Panc1 (cell line): ENCODE results near the gene FAM156B. TPM values are rescaled to one million over a fixed set of nuclear protein-coding genes. Genes with fewer than 3 reads are reported as not detected.
A peak's percentile ranks its signal among the peaks of the same experiment; 100 is the strongest.
"Not testable (repeated sequence)": the region's sequence is repeated elsewhere in the genome, so short reads cannot be mapped to it uniquely, and the experiment has no call there.

Experiments used
- ATAC-seq: fragments of 200-7000 bp; cut with Tn5 transposase; 2 replicates; pipeline ENCODE4 v1.9.1; 2020; ENCODE audit warnings: mild to moderate bottlenecking, moderate library complexity
- Bru-seq: library from RNA; stranded (reverse); fragments of 400-500 nt; gene quantifications from one replicate; lab custom pipeline; 2021; lab: Mats Ljungman, UMichigan
- BruChase-seq, 2 experiments: library from RNA; stranded (reverse); fragments of 400-500 nt; gene quantifications; one replicate each; lab custom pipeline; 2021; lab: Mats Ljungman, UMichigan
- BruUV-seq: library from RNA; stranded (reverse); fragments of 400-500 nt; replicated peaks from 2 replicates; lab custom pipeline; 2021; lab: Mats Ljungman, UMichigan
- CTCF ChIA-PET: fragments of 300-600 bp; sonication (Branson Sonifier 250); formaldehyde crosslinking; loops from one replicate; lab custom pipeline; 2022; ENCODE audit warnings: antibody characterized with exemption; lab: Charles Lee
- POLR2A ChIA-PET: fragments of 300-600 bp; sonication (Branson Sonifier 250); formaldehyde crosslinking; loops from one replicate; lab custom pipeline; 2022; ENCODE audit warnings: antibody characterized with exemption; lab: Charles Lee
- DNase-seq: peaks from one replicate; pipeline ENCODE4 v3.0.0-alpha.2; 2010; ENCODE audit warnings: low read depth, low spot score
- H3K27ac ChIP-seq: 2 replicates; pipeline ENCODE4 v1.5.1; 2011; ENCODE audit warnings: mild to moderate bottlenecking, low read length, inconsistent platforms
- H3K27me3 ChIP-seq: fragments of 200-500 bp; sonication (Bioruptor generic); 2 replicates; pipeline ENCODE4 v1.6.0; 2014; ENCODE audit warnings: low read length, inconsistent platforms; ENCODE audit not compliant: control insufficient read depth, insufficient read depth
- H3K36me3 ChIP-seq: fragments of 200-500 bp; sonication (Bioruptor generic); 2 replicates; pipeline ENCODE4 v1.5.1; 2014; ENCODE audit warnings: inconsistent platforms, mild to moderate bottlenecking, low read length, moderate library complexity; ENCODE audit not compliant: control insufficient read depth, insufficient read depth
- H3K4me1 ChIP-seq: 2 replicates; pipeline ENCODE4 v1.5.1; 2011; ENCODE audit warnings: inconsistent platforms, mild to moderate bottlenecking, low read length, moderate library complexity; ENCODE audit not compliant: control insufficient read depth, insufficient read depth
- H3K4me3 ChIP-seq, 2 experiments: 2 replicates each; pipeline ENCODE4 v1.5.1; 2011 to 2012; ENCODE audit warnings: low read depth in 2 of 2, low read length in 2 of 2, mild to moderate bottlenecking in 2 of 2, inconsistent platforms in 1 of 2, moderate library complexity in 1 of 2
- H3K9me3 ChIP-seq: fragments of 200-500 bp; sonication (Bioruptor generic); 2 replicates; pipeline ENCODE4 v1.5.1; 2014; ENCODE audit warnings: low read depth, mild to moderate bottlenecking, inconsistent platforms, low read length, moderate library complexity; ENCODE audit not compliant: control insufficient read depth, insufficient read depth
- POLR2AphosphoS5 ChIP-seq: IDR thresholded peaks from 2 replicates; pipeline ENCODE4 v1.6.1; 2012; ENCODE audit warnings: mild to moderate bottlenecking, low read depth, low read length, moderate library complexity
- SIN3A ChIP-seq: IDR thresholded peaks from 2 replicates; pipeline ENCODE4 v1.6.1; 2012; ENCODE audit warnings: low read depth, mild to moderate bottlenecking, low read length, moderate library complexity, borderline replicate concordance; ENCODE audit not compliant: insufficient read depth
- TCF7L2 ChIP-seq: IDR thresholded peaks from 2 replicates; pipeline ENCODE4 v1.6.1; 2011; ENCODE audit warnings: mild to moderate bottlenecking, low read depth, low read length, inconsistent platforms
- in situ Hi-C: cut with HindIII; loops from 2 replicates; pipeline ENCODE4 v1.10.0; 2016; ENCODE audit warnings: low sequenced_read_pairs, low pct_unique_long_range_greater_than_20kb
- intact Hi-C: fragments of 100-400 bp; cut with micrococcal nuclease; formaldehyde crosslinking; loops from one replicate; pipeline ENCODE4 v1.10.0; 2022; ENCODE audit not compliant: unreplicated experiment
- long read RNA-seq: library from polyadenylated mRNA; unstranded; transcript quantifications from one replicate; pipeline ENCODE4 v2.0.0, GENCODE V29; 2021; ENCODE audit not compliant: unreplicated experiment
- polyA plus RNA-seq: library from polyadenylated mRNA; unstranded; fragments of >200 nt; gene quantifications from one replicate; pipeline ENCODE4 v1.2.1, GENCODE V29; 2012; ENCODE audit warnings: missing spikeins; ENCODE audit not compliant: insufficient read length
- total RNA-seq: library from RNA; stranded (reverse); gene quantifications from one replicate; pipeline ENCODE4 v1.2.1, GENCODE V29; 2021; ENCODE audit not compliant: unreplicated experiment
- TF ChIP-seq, protein P1 (sequence below): fragments of 450-650 bp; IDR thresholded peaks from 2 replicates; pipeline ENCODE4 v1.5.1; 2017; ENCODE audit warnings: mild to moderate bottlenecking
- TF ChIP-seq, protein P2 (sequence below), 2 experiments: IDR thresholded peaks; 2 replicates each; pipeline ENCODE4 v1.6.1; 2011 to 2012; ENCODE audit warnings: low read depth in 2 of 2, control low read depth in 1 of 2, low read length in 1 of 2, mild to moderate bottlenecking in 1 of 2, moderate library complexity in 1 of 2; ENCODE audit not compliant: insufficient read depth in 1 of 2

The FAM156B gene, protein sequence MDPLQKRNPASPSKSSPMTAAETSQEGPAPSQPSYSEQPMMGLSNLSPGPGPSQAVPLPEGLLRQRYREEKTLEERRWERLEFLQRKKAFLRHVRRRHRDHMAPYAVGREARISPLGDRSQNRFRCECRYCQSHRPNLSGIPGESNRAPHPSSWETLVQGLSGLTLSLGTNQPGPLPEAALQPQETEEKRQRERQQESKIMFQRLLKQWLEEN
- total RNA-seq, result 13.0 TPM
- polyA plus RNA-seq, result 14.0 TPM
- Bru-seq, nascent RNA, result percentile 19 among the genes with signal in this experiment
- BruChase-seq, experiment 1, labeled RNA remaining after a 2-hour chase, result percentile 20 among the genes with signal in this experiment
- percentile 17 among the genes with signal in this experiment for BruChase-seq, experiment 2, labeled RNA remaining after a 6-hour chase
- long read RNA-seq, transcript FAM156B-201 (3 exons, 2,537 nt), result major isoform, 10 of 35 reads
- long read RNA-seq, transcript FAM156B-203 (4 exons, 2,942 nt), result minor isoform, 7 of 35 reads
- long read RNA-seq, partial matches to known transcripts, result 14 of 35 reads
- long read RNA-seq, other reads (novel, unspliced or antisense), result 4 of 35 reads

DNA sequence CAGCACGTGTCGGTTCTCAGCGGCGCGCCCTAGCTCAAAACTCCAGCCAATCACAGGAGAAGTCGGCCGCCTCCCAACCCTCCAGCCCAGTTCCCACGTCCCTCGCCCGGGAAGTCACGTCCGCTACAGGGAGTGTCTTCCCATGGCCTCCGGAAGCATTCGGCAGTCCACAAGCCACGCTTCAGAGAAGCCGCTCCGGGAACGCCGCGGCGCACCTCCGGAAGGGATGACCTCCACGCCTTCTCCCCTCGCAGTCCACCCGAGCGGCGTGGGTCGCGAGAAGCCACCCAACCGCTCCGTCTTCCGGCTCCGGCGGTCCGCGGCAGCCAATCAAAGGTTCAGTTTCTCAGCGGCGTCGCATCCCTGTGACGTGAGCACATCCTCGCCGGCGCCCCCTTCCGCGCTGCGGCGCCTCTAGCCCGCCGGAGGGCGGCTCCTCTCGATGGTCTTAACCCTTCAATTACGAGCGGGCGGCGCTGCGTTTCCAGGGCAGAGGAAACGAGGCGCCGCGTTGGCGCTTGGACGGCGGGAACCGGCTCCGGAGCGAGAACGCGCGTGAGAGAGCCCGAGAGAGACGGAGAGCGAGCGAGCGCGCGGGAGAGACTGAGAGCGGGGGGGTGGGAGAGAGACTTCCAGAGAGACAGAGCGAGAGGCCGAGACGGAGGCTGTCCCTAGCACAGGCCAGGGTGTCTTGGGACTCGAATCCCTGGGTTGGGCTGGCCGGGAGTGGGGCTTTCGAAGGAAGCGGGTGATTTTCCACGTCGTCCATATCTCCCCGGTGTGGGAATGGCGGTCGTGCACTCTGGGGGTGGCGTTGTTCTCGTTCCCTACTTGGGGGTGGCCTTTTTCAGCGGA lies at the start of gene FAM156B:
FAM156B (plus strand) TSS at position 476 of the 855 bp plus-strand sequence. CDS start 9,896 bp downstream, outside the sequence.
- ATAC-seq, result peak; percentile 93
- POLR2A ChIA-PET, H3K4me3 ChIP-seq, CTCF ChIA-PET, in situ Hi-C loops, intact Hi-C loops, H3K4me1 ChIP-seq, H3K9me3 ChIP-seq, H3K27me3 ChIP-seq, DNase-seq, BruUV-seq, H3K36me3 ChIP-seq, H3K27ac ChIP-seq: not testable (repeated sequence)

DNA sequence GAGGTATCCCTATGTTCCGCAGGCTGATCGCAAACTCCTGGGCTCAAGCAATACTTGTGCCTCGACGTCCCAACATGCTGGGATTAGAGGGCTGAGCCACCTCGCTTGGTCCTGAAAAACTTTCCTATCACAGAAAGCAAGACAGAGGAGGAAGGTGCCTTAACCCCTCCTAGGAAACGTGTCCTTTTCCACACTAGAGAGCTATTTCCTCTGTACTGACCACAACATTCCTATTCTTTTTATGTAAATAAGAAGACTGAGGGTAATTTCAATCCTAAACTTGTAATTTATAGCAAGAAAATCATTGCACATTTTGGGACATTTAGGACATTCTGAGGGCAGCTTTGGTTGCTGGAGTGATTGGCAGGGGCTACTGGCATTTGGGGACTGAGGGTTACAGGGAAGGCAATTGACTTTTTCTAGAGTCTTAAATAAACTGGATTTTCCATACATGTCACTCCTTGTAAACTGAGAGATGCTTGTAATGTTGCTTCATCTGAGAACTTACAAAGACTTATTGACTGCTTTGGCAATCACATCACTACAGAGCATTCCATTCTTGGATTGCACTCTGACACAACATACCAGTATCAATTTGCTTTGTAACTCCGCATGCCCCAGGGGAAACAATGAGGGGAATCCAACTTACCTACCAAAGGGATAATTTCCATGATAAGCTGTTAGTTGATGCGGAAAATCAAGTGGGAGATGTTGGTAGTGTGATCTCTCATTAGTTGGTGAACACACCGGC lies 44.8 kb upstream of the FAM156B start:
- no peak overlapping the region for H3K27ac ChIP-seq

DNA sequence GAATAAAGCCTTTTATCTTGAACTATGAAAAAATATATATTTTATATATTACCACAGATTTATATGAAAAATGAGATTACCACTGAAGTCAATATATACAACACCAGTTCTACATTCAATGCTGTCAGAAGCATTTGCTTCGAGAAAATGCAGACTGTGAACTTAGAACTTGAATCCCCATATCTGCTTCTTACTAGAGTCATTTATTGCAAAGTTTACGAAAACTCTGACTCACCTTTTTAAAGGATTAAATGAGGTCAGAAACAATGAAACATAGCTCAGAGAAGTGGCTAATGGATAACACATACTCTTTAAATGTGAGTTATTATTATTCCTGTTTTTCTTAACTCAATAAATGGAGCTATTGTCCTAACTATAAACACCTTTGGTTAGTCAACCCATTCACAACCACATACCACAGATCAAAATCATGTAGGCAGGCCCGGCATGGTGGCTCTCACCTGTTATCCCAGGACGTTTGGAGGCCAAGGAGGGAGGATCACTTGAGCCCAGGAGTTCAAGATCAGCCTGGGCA lies 40.1 kb upstream of the FAM156B start:
- intact Hi-C loops, POLR2A ChIA-PET, DNase-seq, H3K4me1 ChIP-seq, H3K27me3 ChIP-seq, in situ Hi-C loops, H3K4me3 ChIP-seq, ATAC-seq, BruUV-seq, H3K36me3 ChIP-seq, H3K9me3 ChIP-seq, CTCF ChIA-PET, H3K27ac ChIP-seq: not testable (repeated sequence)

More for the DNA sequence above, 44.8 kb upstream of the FAM156B start:
- ATAC-seq (no peak), DNase-seq (no peak)
- Histone ChIP-seq H3K4me1 (no peaks in the 10 kb centered on the region), H3K27me3 (no peaks in the 10 kb centered on the region), H3K36me3 (no peaks in the 10 kb centered on the region), H3K9me3 (no peaks in the 10 kb centered on the region), H3K4me3 (no peak overlapping the region)
- intact Hi-C loops (no loop called here), in situ Hi-C loops (no loop called here)
- CTCF ChIA-PET, result no interaction called here
- TF ChIP-seq TCF7L2 (no peak), SIN3A (no peak), POLR2AphosphoS5 (no peak)
- TF ChIP-seq, protein P1, sequence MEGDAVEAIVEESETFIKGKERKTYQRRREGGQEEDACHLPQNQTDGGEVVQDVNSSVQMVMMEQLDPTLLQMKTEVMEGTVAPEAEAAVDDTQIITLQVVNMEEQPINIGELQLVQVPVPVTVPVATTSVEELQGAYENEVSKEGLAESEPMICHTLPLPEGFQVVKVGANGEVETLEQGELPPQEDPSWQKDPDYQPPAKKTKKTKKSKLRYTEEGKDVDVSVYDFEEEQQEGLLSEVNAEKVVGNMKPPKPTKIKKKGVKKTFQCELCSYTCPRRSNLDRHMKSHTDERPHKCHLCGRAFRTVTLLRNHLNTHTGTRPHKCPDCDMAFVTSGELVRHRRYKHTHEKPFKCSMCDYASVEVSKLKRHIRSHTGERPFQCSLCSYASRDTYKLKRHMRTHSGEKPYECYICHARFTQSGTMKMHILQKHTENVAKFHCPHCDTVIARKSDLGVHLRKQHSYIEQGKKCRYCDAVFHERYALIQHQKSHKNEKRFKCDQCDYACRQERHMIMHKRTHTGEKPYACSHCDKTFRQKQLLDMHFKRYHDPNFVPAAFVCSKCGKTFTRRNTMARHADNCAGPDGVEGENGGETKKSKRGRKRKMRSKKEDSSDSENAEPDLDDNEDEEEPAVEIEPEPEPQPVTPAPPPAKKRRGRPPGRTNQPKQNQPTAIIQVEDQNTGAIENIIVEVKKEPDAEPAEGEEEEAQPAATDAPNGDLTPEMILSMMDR, result no peak
- TF ChIP-seq, protein P2, sequence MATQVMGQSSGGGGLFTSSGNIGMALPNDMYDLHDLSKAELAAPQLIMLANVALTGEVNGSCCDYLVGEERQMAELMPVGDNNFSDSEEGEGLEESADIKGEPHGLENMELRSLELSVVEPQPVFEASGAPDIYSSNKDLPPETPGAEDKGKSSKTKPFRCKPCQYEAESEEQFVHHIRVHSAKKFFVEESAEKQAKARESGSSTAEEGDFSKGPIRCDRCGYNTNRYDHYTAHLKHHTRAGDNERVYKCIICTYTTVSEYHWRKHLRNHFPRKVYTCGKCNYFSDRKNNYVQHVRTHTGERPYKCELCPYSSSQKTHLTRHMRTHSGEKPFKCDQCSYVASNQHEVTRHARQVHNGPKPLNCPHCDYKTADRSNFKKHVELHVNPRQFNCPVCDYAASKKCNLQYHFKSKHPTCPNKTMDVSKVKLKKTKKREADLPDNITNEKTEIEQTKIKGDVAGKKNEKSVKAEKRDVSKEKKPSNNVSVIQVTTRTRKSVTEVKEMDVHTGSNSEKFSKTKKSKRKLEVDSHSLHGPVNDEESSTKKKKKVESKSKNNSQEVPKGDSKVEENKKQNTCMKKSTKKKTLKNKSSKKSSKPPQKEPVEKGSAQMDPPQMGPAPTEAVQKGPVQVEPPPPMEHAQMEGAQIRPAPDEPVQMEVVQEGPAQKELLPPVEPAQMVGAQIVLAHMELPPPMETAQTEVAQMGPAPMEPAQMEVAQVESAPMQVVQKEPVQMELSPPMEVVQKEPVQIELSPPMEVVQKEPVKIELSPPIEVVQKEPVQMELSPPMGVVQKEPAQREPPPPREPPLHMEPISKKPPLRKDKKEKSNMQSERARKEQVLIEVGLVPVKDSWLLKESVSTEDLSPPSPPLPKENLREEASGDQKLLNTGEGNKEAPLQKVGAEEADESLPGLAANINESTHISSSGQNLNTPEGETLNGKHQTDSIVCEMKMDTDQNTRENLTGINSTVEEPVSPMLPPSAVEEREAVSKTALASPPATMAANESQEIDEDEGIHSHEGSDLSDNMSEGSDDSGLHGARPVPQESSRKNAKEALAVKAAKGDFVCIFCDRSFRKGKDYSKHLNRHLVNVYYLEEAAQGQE (IDR thresholded peaks at IDR 0.05; ENCODE audit: insufficient read depth in 1 of 2, low read depth in 2 of 2, low read length in 1 of 2), result no peak
- POLR2A ChIA-PET, result no interaction called here
- no TSS peak for BruUV-seq
